Smooth muscle cell (in vitro differentiated cells): ENCODE data around the gene BAIAP2L1. TPM values are rescaled to one million over a fixed set of nuclear protein-coding genes. Genes with fewer than 3 reads are reported as not detected.
"Not testable (repeated sequence)": the region's sequence is repeated elsewhere in the genome, so short reads cannot be mapped to it uniquely, and the experiment has no call there.

ENCODE experiments used
- DNase-seq: peaks from one replicate; lab custom pipeline; 2025; ENCODE audit not compliant: unreplicated experiment; lab: John Stamatoyannopoulos, UW
- H2AFZ ChIP-seq: fragments of 200-600 bp; sonication (generic); 2 replicates; pipeline ENCODE4 v1.6.0; 2016; ENCODE audit warnings: antibody characterized with exemption, low read depth, mild to moderate bottlenecking
- H3F3A ChIP-seq: fragments of 200-600 bp; sonication (generic); 2 replicates; pipeline ENCODE4 v1.6.0; 2017; ENCODE audit warnings: antibody characterized with exemption, low read depth
- H3K27ac ChIP-seq: fragments of 200-600 bp; sonication (generic); 2 replicates; pipeline ENCODE4 v1.5.1; 2016; ENCODE audit warnings: low read depth, mild to moderate bottlenecking
- H3K27me3 ChIP-seq: fragments of 200-600 bp; sonication (generic); 2 replicates; pipeline ENCODE4 v1.6.1; 2016; ENCODE audit warnings: low read depth, mild to moderate bottlenecking
- H3K36me3 ChIP-seq: fragments of 200-600 bp; sonication (generic); 2 replicates; pipeline ENCODE4 v1.5.1; 2016; ENCODE audit warnings: low read depth
- H3K4me1 ChIP-seq: fragments of 200-600 bp; sonication (generic); 2 replicates; pipeline ENCODE4 v1.5.1; 2016; ENCODE audit warnings: low read depth
- H3K4me2 ChIP-seq: fragments of 200-600 bp; sonication (generic); 2 replicates; pipeline ENCODE4 v1.6.0; 2016; ENCODE audit warnings: mild to moderate bottlenecking
- H3K4me3 ChIP-seq: fragments of 200-600 bp; sonication (generic); 2 replicates; pipeline ENCODE4 v1.5.1; 2016; ENCODE audit warnings: mild to moderate bottlenecking
- H3K79me2 ChIP-seq: fragments of 200-600 bp; sonication (generic); 2 replicates; pipeline ENCODE4 v1.6.0; 2016; ENCODE audit warnings: low read depth, mild to moderate bottlenecking
- H3K9ac ChIP-seq: fragments of 200-600 bp; sonication (generic); 2 replicates; pipeline ENCODE4 v1.6.0; 2016; ENCODE audit warnings: low read depth
- H3K9me3 ChIP-seq: fragments of 200-600 bp; sonication (generic); replicated peaks from 2 replicates; pipeline ENCODE4 v1.5.1; 2016; ENCODE audit warnings: low read depth
- H4K20me1 ChIP-seq: fragments of 200-600 bp; sonication (generic); 2 replicates; pipeline ENCODE4 v1.6.0; 2016; ENCODE audit warnings: low read depth
- WGBS: methylation state at CpG from one replicate; pipeline ENCODE4 v1.1.7; 2016; ENCODE audit warnings: low lambda C conversion rate; 5-methylcytosine and 5-hydroxymethylcytosine counted together
- polyA plus RNA-seq: library from polyadenylated mRNA; unstranded; fragments of >200 nt; fragmentation: Nextera tagmentation; extraction: Ambion mirVana; gene quantifications from 2 replicates; pipeline ENCODE4 v1.2.1, GENCODE V29; 2016
- total RNA-seq: library from RNA; depleted of rRNA; stranded (reverse); fragments of >200 nt; gene quantifications from 2 replicates; pipeline ENCODE4 v1.2.3, GENCODE V29; 2014
- TF ChIP-seq, protein P1 (sequence below): fragments of 200-600 bp; sonication (generic); IDR thresholded peaks from 2 replicates; pipeline ENCODE4 v1.5.1; 2017; ENCODE audit warnings: borderline replicate concordance, mild to moderate bottlenecking, antibody characterized with exemption; ENCODE audit not compliant: insufficient read depth, poor library complexity, severe bottlenecking

Gene BAIAP2L1
- total and polyA plus RNA-seq, 2 experiments from 2014 or later: 45.0 to 55.1 TPM

DNA sequence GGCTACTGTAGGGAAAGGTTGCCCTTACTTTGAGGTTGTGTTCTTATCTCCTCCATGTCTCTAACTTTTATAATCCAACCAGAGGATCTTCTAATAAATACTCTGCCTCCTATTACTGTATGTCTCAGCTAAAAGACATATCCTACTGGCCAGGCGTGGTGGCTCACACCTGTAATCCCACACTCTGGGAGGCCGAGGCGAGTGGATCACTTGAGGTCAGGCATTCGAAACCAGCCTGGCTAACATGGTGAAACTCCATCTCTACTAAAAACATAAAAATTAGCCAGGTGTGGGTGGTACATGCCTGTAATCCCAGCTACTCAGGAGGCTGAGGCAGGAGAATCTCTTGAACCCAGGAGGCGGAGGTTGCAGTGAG lies 18.4 kb upstream of the BAIAP2L1 start:
- peak overlapping the region; percentile 70 for H3K9ac ChIP-seq
- not testable (repeated sequence) for DNase-seq, H3K79me2 ChIP-seq, H3K9me3 ChIP-seq, H3K4me1 ChIP-seq, H3F3A ChIP-seq, H4K20me1 ChIP-seq, H3K27me3 ChIP-seq, H3K36me3 ChIP-seq, H3K4me3 ChIP-seq, H2AFZ ChIP-seq
- peak overlapping the region; percentile 8 for H3K4me2 ChIP-seq
- peak overlapping the region; percentile 93 for H3K27ac ChIP-seq
- 86% methylated on average over 5 of the region's 5 CpGs for WGBS

DNA sequence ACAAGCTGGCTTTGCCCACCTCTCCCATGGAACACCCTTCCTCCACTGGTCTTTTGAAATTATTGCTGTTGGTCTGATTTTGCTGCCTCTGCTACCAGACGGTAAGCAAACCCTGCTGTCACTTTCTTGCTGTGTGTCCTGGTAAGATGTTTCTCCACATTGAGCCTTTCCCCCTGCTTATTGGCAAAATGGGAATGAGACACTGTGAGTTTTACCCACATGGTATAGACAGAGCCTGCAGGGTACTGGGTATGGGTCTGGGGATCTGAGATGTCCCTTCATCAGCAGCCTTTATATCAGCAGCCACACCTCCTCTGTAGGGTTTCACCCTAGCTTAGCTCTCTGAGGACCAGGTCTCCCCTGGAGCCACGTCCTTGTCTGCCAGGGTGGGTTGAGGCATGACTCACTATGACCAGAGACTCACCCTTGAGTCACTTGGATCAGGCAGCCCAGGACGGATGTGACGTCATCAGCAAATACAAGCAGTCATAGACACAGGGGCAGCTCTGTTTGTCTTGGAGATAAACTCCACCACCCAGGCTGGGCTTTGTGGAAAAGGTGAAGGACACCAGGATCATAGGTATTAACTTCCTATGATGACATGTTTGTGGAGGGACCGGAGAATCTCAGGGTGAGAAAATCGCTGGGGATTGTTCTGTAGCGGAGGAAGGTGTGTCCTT lies 17.9 kb upstream of the BAIAP2L1 start:
- Histone ChIP-seq H3K4me3 (no peak overlapping the region), H3K9ac (peak overlapping the region; percentile 81), H2AFZ (no peak overlapping the region), H3F3A (no peaks in the 10 kb centered on the region), H4K20me1 (no peaks in the 10 kb centered on the region), H3K27ac (peak overlapping the region; percentile 93), H3K27me3 (no peaks in the 10 kb centered on the region), H3K4me2 (peak overlapping the region; percentile 54), H3K36me3 (no peaks in the 10 kb centered on the region), H3K9me3 (no peaks in the 10 kb centered on the region), H3K79me2 (no peaks in the 10 kb centered on the region), H3K4me1 (peaks cover 9% of the 10 kb centered on the region)
- WGBS: 25% methylated on average over 7 of the region's 7 CpGs
- peak; percentile 10 for DNase-seq
- TF ChIP-seq, protein P1, sequence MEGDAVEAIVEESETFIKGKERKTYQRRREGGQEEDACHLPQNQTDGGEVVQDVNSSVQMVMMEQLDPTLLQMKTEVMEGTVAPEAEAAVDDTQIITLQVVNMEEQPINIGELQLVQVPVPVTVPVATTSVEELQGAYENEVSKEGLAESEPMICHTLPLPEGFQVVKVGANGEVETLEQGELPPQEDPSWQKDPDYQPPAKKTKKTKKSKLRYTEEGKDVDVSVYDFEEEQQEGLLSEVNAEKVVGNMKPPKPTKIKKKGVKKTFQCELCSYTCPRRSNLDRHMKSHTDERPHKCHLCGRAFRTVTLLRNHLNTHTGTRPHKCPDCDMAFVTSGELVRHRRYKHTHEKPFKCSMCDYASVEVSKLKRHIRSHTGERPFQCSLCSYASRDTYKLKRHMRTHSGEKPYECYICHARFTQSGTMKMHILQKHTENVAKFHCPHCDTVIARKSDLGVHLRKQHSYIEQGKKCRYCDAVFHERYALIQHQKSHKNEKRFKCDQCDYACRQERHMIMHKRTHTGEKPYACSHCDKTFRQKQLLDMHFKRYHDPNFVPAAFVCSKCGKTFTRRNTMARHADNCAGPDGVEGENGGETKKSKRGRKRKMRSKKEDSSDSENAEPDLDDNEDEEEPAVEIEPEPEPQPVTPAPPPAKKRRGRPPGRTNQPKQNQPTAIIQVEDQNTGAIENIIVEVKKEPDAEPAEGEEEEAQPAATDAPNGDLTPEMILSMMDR: no peak

DNA sequence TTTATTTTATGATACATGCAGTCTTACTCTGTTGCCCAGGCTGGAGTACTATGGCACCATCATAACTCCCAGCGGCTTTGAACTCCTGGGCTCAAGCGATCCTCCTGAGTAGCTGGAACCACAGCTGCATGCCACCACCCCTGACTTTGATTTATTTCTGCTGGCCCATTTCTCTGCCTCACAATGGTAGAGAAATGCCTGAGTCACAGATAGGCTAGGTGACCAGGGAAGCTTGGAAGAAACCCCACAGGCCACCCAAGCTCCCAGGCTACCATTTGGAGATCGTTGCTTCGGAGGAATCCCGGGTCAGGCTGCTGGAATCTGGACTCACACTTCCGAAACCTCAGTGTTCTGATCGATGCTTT lies 17.4 kb upstream of the BAIAP2L1 start:
- Histone ChIP-seq H3K4me2 (peak overlapping the region; percentile 54), H3K9ac (peak overlapping the region; percentile 81), H3K27ac (peak overlapping the region; percentile 93), H2AFZ (no peak overlapping the region), H3K79me2 (no peaks in the 10 kb centered on the region), H3K36me3 (no peaks in the 10 kb centered on the region), H3K4me3 (no peak overlapping the region), H3K9me3 (no peaks in the 10 kb centered on the region), H3K4me1 (peaks cover 9% of the 10 kb centered on the region), H3K27me3 (no peaks in the 10 kb centered on the region), H3F3A (no peaks in the 10 kb centered on the region), H4K20me1 (no peaks in the 10 kb centered on the region)
- DNase-seq: no peak
- TF ChIP-seq, protein P1: no peak
- WGBS: 69% methylated on average over 7 of the region's 7 CpGs

DNA sequence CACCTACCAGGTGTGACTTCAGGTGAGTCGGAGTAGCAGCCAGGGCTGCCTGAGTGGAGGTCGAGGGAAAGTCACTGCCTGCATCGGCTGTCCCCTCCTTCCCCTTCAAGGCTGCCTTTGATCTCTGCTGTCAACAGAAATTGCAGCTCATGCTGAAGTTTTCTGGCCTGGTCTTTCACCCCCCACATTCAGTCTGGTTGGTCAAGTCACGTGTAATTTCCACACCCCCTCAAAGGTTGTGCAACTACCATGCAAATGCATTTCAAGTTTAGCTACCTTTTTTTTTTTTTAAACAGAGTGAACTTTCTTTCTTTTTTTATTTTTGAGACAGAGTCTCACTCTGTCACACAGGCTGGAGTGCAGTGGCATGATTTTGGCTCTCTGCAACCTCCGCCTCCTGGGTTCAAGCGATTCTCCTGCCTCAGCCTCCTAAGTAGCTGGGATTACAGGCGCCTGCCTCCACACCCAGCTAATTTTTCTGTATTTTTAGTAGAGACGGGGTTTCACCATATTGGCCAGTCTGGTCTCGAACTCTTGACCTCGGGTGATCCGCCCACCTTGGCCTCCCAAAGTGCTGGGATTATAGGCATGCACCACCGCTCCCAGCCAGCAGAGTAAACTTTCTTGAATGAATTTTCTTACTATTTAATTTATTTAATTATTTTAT lies 16.8 kb upstream of the BAIAP2L1 start:
- not testable (repeated sequence) for H3K4me3 ChIP-seq, H3K27me3 ChIP-seq, H3K36me3 ChIP-seq, H3K9ac ChIP-seq, DNase-seq, H3K4me1 ChIP-seq, H3F3A ChIP-seq, H3K9me3 ChIP-seq, H4K20me1 ChIP-seq, H2AFZ ChIP-seq, H3K79me2 ChIP-seq
- Histone ChIP-seq H3K27ac (peak overlapping the region; percentile 93), H3K4me2 (peak overlapping the region; percentile 14)
- whole genome bisulfite sequencing: 70% methylated on average over 12 of the region's 12 CpGs
